PC-9 (cell line): Measurements from ENCODE around the gene RRP7A.

ENCODE experiments used
- EZH2 ChIP-seq: fragments of 200-600 bp; sonication (generic); IDR thresholded peaks from 2 replicates; pipeline ENCODE4 v1.8.0; 2017; ENCODE audit warnings: antibody characterized with exemption, low read depth
- TF ChIP-seq, protein P1 (sequence below): fragments of 200-600 bp; sonication (generic); conservative IDR thresholded peaks from 2 replicates; pipeline ENCODE4 v1.6.1; 2017; ENCODE audit warnings: mixed run types, antibody characterized with exemption, mild to moderate bottlenecking, moderate library complexity

DNA sequence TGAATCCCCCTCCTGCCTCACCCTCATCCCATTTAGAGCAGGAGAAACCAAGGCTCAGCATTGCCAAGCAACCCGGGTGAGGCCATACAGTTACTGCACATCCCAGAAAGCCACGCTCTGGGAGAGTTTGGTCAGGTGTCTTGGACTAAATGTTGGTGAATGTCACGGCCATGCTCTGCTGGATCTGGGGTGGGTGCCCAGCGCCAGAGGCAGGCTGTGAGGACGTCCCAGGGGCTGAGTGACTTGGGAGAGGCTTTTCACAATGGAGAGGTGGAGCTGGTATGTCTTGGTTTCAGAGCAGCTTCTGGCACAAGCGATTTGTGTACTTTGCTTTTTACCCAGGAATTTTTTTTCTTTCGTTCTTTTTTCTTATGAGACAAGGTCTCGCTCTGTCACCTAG is 40.8 kb upstream of the RRP7A start:
- TF ChIP-seq, protein P1, sequence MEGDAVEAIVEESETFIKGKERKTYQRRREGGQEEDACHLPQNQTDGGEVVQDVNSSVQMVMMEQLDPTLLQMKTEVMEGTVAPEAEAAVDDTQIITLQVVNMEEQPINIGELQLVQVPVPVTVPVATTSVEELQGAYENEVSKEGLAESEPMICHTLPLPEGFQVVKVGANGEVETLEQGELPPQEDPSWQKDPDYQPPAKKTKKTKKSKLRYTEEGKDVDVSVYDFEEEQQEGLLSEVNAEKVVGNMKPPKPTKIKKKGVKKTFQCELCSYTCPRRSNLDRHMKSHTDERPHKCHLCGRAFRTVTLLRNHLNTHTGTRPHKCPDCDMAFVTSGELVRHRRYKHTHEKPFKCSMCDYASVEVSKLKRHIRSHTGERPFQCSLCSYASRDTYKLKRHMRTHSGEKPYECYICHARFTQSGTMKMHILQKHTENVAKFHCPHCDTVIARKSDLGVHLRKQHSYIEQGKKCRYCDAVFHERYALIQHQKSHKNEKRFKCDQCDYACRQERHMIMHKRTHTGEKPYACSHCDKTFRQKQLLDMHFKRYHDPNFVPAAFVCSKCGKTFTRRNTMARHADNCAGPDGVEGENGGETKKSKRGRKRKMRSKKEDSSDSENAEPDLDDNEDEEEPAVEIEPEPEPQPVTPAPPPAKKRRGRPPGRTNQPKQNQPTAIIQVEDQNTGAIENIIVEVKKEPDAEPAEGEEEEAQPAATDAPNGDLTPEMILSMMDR: no peak
- no peak for TF ChIP-seq EZH2
